ENCODE data around the gene NFKBIE.

GRCh38 chr6:44272999-44273566 lies 7.7 kb upstream of the NFKBIE start:
- TF ChIP-seq, protein P1, sequence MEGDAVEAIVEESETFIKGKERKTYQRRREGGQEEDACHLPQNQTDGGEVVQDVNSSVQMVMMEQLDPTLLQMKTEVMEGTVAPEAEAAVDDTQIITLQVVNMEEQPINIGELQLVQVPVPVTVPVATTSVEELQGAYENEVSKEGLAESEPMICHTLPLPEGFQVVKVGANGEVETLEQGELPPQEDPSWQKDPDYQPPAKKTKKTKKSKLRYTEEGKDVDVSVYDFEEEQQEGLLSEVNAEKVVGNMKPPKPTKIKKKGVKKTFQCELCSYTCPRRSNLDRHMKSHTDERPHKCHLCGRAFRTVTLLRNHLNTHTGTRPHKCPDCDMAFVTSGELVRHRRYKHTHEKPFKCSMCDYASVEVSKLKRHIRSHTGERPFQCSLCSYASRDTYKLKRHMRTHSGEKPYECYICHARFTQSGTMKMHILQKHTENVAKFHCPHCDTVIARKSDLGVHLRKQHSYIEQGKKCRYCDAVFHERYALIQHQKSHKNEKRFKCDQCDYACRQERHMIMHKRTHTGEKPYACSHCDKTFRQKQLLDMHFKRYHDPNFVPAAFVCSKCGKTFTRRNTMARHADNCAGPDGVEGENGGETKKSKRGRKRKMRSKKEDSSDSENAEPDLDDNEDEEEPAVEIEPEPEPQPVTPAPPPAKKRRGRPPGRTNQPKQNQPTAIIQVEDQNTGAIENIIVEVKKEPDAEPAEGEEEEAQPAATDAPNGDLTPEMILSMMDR (conservative IDR thresholded peaks at IDR 0.05; ENCODE audit: low read depth in 2 of 2), result no peak
- TF ChIP-seq CREB1 (CRISPR knock-in tag; IDR thresholded peaks at IDR 0.05; ENCODE audit: low read depth) (no peak), EZH2 (IDR thresholded peaks at IDR 0.05; ENCODE audit: low read depth, unreplicated experiment) (no peak), REST (IDR thresholded peaks at IDR 0.05; ENCODE audit: unreplicated experiment) (no peak), POLR2AphosphoS5 (IDR thresholded peaks at IDR 0.05; ENCODE audit: low read depth) (no peak), EZH2phosphoT487 (IDR thresholded peaks at IDR 0.05; ENCODE audit: unreplicated experiment) (no peak), ZNF331 (CRISPR knock-in tag; IDR thresholded peaks at IDR 0.05; ENCODE audit: low read depth) (no peak), ZNF114 (CRISPR knock-in tag; IDR thresholded peaks at IDR 0.05) (no peak), JUNB (IDR thresholded peaks at IDR 0.05; ENCODE audit: unreplicated experiment) (no peak), NANOG (IDR thresholded peaks at IDR 0.05; ENCODE audit: borderline replicate concordance) (no peak)
- TF ChIP-seq, protein P2, sequence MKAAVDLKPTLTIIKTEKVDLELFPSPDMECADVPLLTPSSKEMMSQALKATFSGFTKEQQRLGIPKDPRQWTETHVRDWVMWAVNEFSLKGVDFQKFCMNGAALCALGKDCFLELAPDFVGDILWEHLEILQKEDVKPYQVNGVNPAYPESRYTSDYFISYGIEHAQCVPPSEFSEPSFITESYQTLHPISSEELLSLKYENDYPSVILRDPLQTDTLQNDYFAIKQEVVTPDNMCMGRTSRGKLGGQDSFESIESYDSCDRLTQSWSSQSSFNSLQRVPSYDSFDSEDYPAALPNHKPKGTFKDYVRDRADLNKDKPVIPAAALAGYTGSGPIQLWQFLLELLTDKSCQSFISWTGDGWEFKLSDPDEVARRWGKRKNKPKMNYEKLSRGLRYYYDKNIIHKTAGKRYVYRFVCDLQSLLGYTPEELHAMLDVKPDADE (IDR thresholded peaks at IDR 0.05), result no peak

Data from GM23338 (cell line).